HepG2 (cell line): Measurements from ENCODE around the gene SF1. TPM values are rescaled to one million over a fixed set of nuclear protein-coding genes. Genes with fewer than 3 reads are reported as not detected.

Experiments
- ATAC-seq: fragments of 200-7000 bp; cut with Tn5 transposase; 3 replicates; pipeline ENCODE4 v1.9.1; 2020; ENCODE audit warnings: mild to moderate bottlenecking, moderate library complexity
- BruUV-seq: library from RNA; stranded (reverse); fragments of 400-500 nt; replicated peaks from 2 replicates; lab custom pipeline; 2021; lab: Mats Ljungman, UMichigan
- CTCF ChIA-PET: fragments of 300-600 bp; formaldehyde crosslinking; extraction: SDS; loops from one replicate; lab custom pipeline; 2021; ENCODE audit warnings: low total read pairs, inconsistent platforms, low intra/inter-chr PET ratio; lab: Yijun Ruan, JAX
- POLR2A ChIA-PET: fragments of 350-600 bp; sonication (Branson Sonifier 250); formaldehyde crosslinking; loops from one replicate; lab custom pipeline; 2020; ENCODE audit warnings: antibody characterized with exemption, inconsistent platforms; lab: Yijun Ruan, JAX
- DNase-seq: peaks from one replicate; pipeline ENCODE4 v3.0.0-alpha.2; 2015; ENCODE audit warnings: low spot score
- FAIRE-seq: peaks from 3 replicates; lab custom pipeline; 2011; peaks lifted over from hg19 to GRCh38; lab: Jason Lieb, UNC
- H2AFZ ChIP-seq: one replicate; pipeline ENCODE4 v1.6.1; 2011; ENCODE audit warnings: low read length, inconsistent platforms
- H3K27ac ChIP-seq: fragments of 300-600 bp; 3 replicates; pipeline ENCODE4 v1.8.0; 2011; ENCODE audit warnings: mixed run types, mild to moderate bottlenecking, mixed read lengths, low read length, inconsistent platforms; ENCODE audit not compliant: insufficient read depth; ENCODE audit errors: extremely low read length
- H3K27me3 ChIP-seq, 2 experiments: fragments of 200-600 bp in 1 of 2; 2 replicates in 1 of 2; 3 replicates in 1 of 2; pipeline versions ENCODE4 v1.6.0 to v1.8.0; 2011; ENCODE audit warnings: low read length in 2 of 2, mild to moderate bottlenecking in 2 of 2, moderate library complexity in 2 of 2, inconsistent platforms in 1 of 2; ENCODE audit not compliant: insufficient read depth in 2 of 2, control insufficient read depth in 1 of 2
- H3K36me3 ChIP-seq, 2 experiments: fragments of 200-600 bp in 1 of 2; replicated peaks in 1 of 2; 2 replicates in 1 of 2; 3 replicates in 1 of 2; pipeline versions ENCODE4 v1.5.1 to v1.8.0; 2011; ENCODE audit warnings: low read length in 2 of 2, inconsistent platforms in 1 of 2; ENCODE audit not compliant: insufficient read depth in 2 of 2, control insufficient read depth in 1 of 2
- H3K4me1 ChIP-seq: 2 replicates; pipeline ENCODE4 v1.5.1; 2012; ENCODE audit warnings: low read length, inconsistent platforms; ENCODE audit not compliant: insufficient read depth
- H3K4me2 ChIP-seq: 2 replicates; pipeline ENCODE4 v1.6.0; 2011; ENCODE audit warnings: low read depth, low read length, inconsistent platforms
- H3K4me3 ChIP-seq, 3 experiments: fragments of 200-600 bp in 1 of 3; sonication (generic), shearing (Covaris generic) in 1 of 3; replicated peaks in 1 of 3; 2 replicates each; pipeline ENCODE4 v1.5.1; 2011 to 2016; ENCODE audit warnings: low read length in 3 of 3, inconsistent platforms in 2 of 3, low read depth in 2 of 3, mild to moderate bottlenecking in 2 of 3, control low read depth in 1 of 3, mixed read lengths in 1 of 3; ENCODE audit not compliant: insufficient read depth in 1 of 3
- H3K79me2 ChIP-seq: one replicate; pipeline ENCODE4 v1.6.1; 2011; ENCODE audit warnings: low read length, inconsistent platforms; ENCODE audit not compliant: insufficient read depth
- H3K9ac ChIP-seq: 2 replicates; pipeline ENCODE4 v1.6.0; 2011; ENCODE audit warnings: mild to moderate bottlenecking, low read depth, low read length, inconsistent platforms; ENCODE audit not compliant: insufficient read depth
- H3K9me3 ChIP-seq: 2 replicates; pipeline ENCODE4 v1.5.1; 2012; ENCODE audit warnings: mild to moderate bottlenecking, low read length
- H4K20me1 ChIP-seq: 2 replicates; pipeline ENCODE4 v1.6.0; 2011; ENCODE audit warnings: inconsistent platforms, mild to moderate bottlenecking, low read length, moderate library complexity; ENCODE audit not compliant: insufficient read depth
- CCDC6 ChIP-seq: sonication (generic); formaldehyde crosslinking; IDR thresholded peaks from 2 replicates; pipeline ENCODE4 v1.8.1; 2022; ENCODE audit warnings: mild to moderate bottlenecking, missing genetic modification reagents, moderate library complexity
- FOXK1 ChIP-seq: sonication (generic); formaldehyde crosslinking; IDR thresholded peaks from 2 replicates; pipeline ENCODE4 v1.4.0; 2020; ENCODE audit warnings: low read depth, missing genetic modification reagents, borderline replicate concordance
- HMGA1 ChIP-seq: sonication (generic); formaldehyde crosslinking; conservative IDR thresholded peaks from 2 replicates; pipeline ENCODE4 v1.4.0; 2020; ENCODE audit warnings: missing genetic modification reagents
- JUND ChIP-seq: sonication (generic); formaldehyde crosslinking; IDR thresholded peaks from 2 replicates; pipeline ENCODE4 v1.8.0; 2022; ENCODE audit warnings: mild to moderate bottlenecking, missing genetic modification reagents
- NR2C2 ChIP-seq: sonication (generic); formaldehyde crosslinking; IDR thresholded peaks from 2 replicates; pipeline ENCODE4 v1.4.0; 2020; ENCODE audit warnings: missing genetic modification reagents, mild to moderate bottlenecking, moderate library complexity, borderline replicate concordance
- RAD51 ChIP-seq: fragments of 450-650 bp; IDR thresholded peaks from 2 replicates; pipeline ENCODE4 v1.6.1; 2016; ENCODE audit warnings: borderline replicate concordance
- RXRA ChIP-seq: sonication (generic); formaldehyde crosslinking; IDR thresholded peaks from 2 replicates; pipeline ENCODE4 v1.5.1; 2020; ENCODE audit warnings: missing genetic modification reagents
- SIX1 ChIP-seq: sonication (generic); formaldehyde crosslinking; IDR thresholded peaks from 2 replicates; pipeline ENCODE4 v1.4.0; 2020; ENCODE audit warnings: missing genetic modification reagents, borderline replicate concordance
- TAF15 ChIP-seq: fragments of 200-400 bp; formaldehyde crosslinking; IDR thresholded peaks from one replicate; pipeline ENCODE4 v1.6.1; 2018; ENCODE audit warnings: mild to moderate bottlenecking, low read depth, low read length; ENCODE audit not compliant: poor library complexity, severe bottlenecking
- ZBTB10 ChIP-seq: sonication (generic); formaldehyde crosslinking; IDR thresholded peaks from 2 replicates; pipeline ENCODE4 v1.4.0; 2020; ENCODE audit warnings: missing genetic modification reagents, borderline replicate concordance
- ZMAT3 ChIP-seq: sonication (generic); formaldehyde crosslinking; conservative IDR thresholded peaks from 2 replicates; pipeline ENCODE4 v1.7.0; 2021; ENCODE audit warnings: missing genetic modification reagents
- ZNF331 ChIP-seq: sonication (generic); formaldehyde crosslinking; IDR thresholded peaks from 2 replicates; pipeline ENCODE4 v1.4.0; 2020; ENCODE audit warnings: missing genetic modification reagents
- ZNF543 ChIP-seq: sonication (generic); formaldehyde crosslinking; IDR thresholded peaks from 2 replicates; pipeline ENCODE4 v1.4.0; 2020; ENCODE audit warnings: mild to moderate bottlenecking, missing genetic modification reagents
- ZNF687 ChIP-seq: sonication (generic); formaldehyde crosslinking; IDR thresholded peaks from 2 replicates; pipeline ENCODE4 v1.5.1; 2020; ENCODE audit warnings: mild to moderate bottlenecking, missing genetic modification reagents, moderate library complexity
- ZNF776 ChIP-seq: sonication (generic); formaldehyde crosslinking; IDR thresholded peaks from 2 replicates; pipeline ENCODE4 v1.4.0; 2020; ENCODE audit warnings: mild to moderate bottlenecking, missing genetic modification reagents
- WGBS: methylation state at CpG from one replicate; pipeline ENCODE4 v1.1.6; 2017; ENCODE audit warnings: low lambda C conversion rate; 5-methylcytosine and 5-hydroxymethylcytosine counted together
- in situ Hi-C: cut with HindIII; loops from 2 replicates; pipeline ENCODE4 v1.10.0; 2017; ENCODE audit warnings: low pct_unique_long_range_greater_than_20kb; ENCODE audit not compliant: extremely low pct_ligation_motif_present
- intact Hi-C: fragments of 100-400 bp; cut with micrococcal nuclease; formaldehyde crosslinking; loops from one replicate; pipeline ENCODE4 v1.10.0; 2022; ENCODE audit not compliant: unreplicated experiment
- polyA plus RNA-seq, 8 experiments: library from polyadenylated mRNA; depleted of rRNA in 3 of 8; stranded (reverse) in 7 of 8; unstranded in 1 of 8; fragments of >200 nt; fragmentation: Illumina TruSeq in 4 of 8; extraction: Trizol in 4 of 8; gene quantifications; 2 replicates each; pipeline versions ENCODE4 v1.2.1 to v1.2.3, GENCODE V29; 2011 to 2016; ENCODE audit warnings: low read depth in 4 of 8, missing spikeins in 1 of 8, mixed read lengths in 1 of 8; ENCODE audit not compliant: insufficient read depth in 1 of 8
- total RNA-seq, 5 experiments: library from RNA; depleted of rRNA; stranded (reverse); fragments of >200 nt; fragmentation: Illumina TruSeq; extraction: Trizol; gene quantifications; 2 replicates each; pipeline ENCODE4 v1.2.3, GENCODE V29; 2016; ENCODE audit warnings: low read depth in 1 of 5

Gene SF1
- total and polyA plus RNA-seq, 2 of the 13 experiments (the other 11 are each of a cell fraction or from before 2014, with no cell fraction given), result 55.5 to 70.4 TPM

DNA sequence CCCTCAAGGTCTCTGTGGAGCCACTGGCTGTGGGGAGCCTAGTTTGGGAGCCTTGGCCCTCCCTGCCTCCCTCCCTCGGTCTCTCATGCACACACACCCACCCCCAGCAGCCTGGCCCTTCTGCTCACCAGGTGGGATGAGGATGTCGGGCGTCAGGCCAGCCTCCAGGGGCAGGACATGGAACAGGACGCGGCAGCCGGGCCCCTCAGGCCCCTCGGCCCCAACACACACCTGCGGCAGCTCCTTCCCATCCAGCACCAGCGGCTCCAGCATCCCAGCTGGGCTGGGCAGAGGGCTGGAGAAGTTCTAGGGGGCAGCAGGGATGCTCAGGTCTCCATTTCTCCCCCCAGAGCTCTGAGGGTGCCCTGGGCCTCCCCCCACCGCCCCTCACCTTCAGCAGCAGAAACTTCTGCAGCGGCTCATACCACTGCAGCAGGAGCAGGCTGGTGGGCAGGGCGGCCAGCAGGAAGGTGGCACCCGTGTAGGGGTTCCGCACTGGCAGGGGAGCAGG, 13.5 kb upstream of the SF1 start:
- H3K4me2 ChIP-seq, result no peak overlapping the region
- H3K79me2 ChIP-seq, result no peaks in the 10 kb centered on the region
- H3K9ac ChIP-seq, result no peak overlapping the region
- no peak for FAIRE-seq
- DNase-seq, result no peak
- no peak for TF ChIP-seq TAF15
- TF ChIP-seq SIX1, result no peak
- TF ChIP-seq ZNF687, result no peak
- TF ChIP-seq RAD51, result no peak
- TF ChIP-seq HMGA1, result no peak
- TF ChIP-seq ZBTB10 (CRISPR knock-in tag), result no peak
- no peak for TF ChIP-seq ZNF776 (CRISPR knock-in tag)
- no peak for TF ChIP-seq ZNF543 (CRISPR knock-in tag)
- no peak for TF ChIP-seq ZMAT3
- TF ChIP-seq JUND (CRISPR knock-in tag), result no peak
- no peak for TF ChIP-seq FOXK1 (CRISPR knock-in tag)
- TF ChIP-seq ZNF331 (CRISPR knock-in tag), result no peak
- no peak for TF ChIP-seq CCDC6
- TF ChIP-seq NR2C2 (CRISPR knock-in tag), result no peak
- TF ChIP-seq RXRA (CRISPR knock-in tag), result no peak
- no peaks in the 10 kb centered on the region for H3K27me3 ChIP-seq
- in situ Hi-C loops, result no loop called here
- no peaks in the 10 kb centered on the region; a peak in 1 of 5 replicates for H3K36me3 ChIP-seq
- H4K20me1 ChIP-seq, result no peaks in the 10 kb centered on the region
- intact Hi-C loops, result no loop called here
- no peak overlapping the region for H3K4me3 ChIP-seq
- WGBS, result no CpG with 5 or more reads among the region's 14 CpGs
- no TSS peak for BruUV-seq
- H3K4me1 ChIP-seq, result peaks cover 16% of the 10 kb centered on the region; the same call in 1 of the 2 replicates
- H3K27ac ChIP-seq, result no peak overlapping the region
- POLR2A ChIA-PET, result no interaction called here
- CTCF ChIA-PET, result no interaction called here
- H2AFZ ChIP-seq, result no peak overlapping the region
- no peaks in the 10 kb centered on the region for H3K9me3 ChIP-seq
- ATAC-seq, result no peak
